Mesothelial cell of epicardium (in vitro differentiated cells): ENCODE data around the gene TMEM161A. TPM values are rescaled to one million over a fixed set of nuclear protein-coding genes. Genes with fewer than 3 reads are reported as not detected.

Source experiments
- DNase-seq, 2 experiments: peaks; one replicate each; pipeline ENCODE4 v3.0.0; 2021; ENCODE audit warnings: low spot score in 2 of 2; ENCODE audit not compliant: unreplicated experiment in 2 of 2
- H3K27ac Mint-ChIP-seq: 2 replicates; pipeline ENCODE4 v1.8.0; 2021; ENCODE audit warnings: mixed read lengths
- H3K27me3 Mint-ChIP-seq: 2 replicates; pipeline ENCODE4 v1.8.0; 2021; ENCODE audit warnings: low read depth, mixed read lengths
- H3K36me3 Mint-ChIP-seq: 2 replicates; pipeline ENCODE4 v1.8.0; 2021; ENCODE audit warnings: mixed read lengths
- H3K4me1 Mint-ChIP-seq: 2 replicates; pipeline ENCODE4 v1.8.0; 2021; ENCODE audit warnings: mixed read lengths
- H3K4me3 Mint-ChIP-seq: 2 replicates; pipeline ENCODE4 v1.8.0; 2021; ENCODE audit warnings: mild to moderate bottlenecking, moderate library complexity, mixed read lengths
- H3K9me3 Mint-ChIP-seq: 2 replicates; pipeline ENCODE4 v1.8.0; 2021; ENCODE audit warnings: mixed read lengths
- CTCF ChIP-seq: fragments of 200-600 bp; sonication (generic); IDR thresholded peaks from one replicate; pipeline ENCODE4 v1.5.0; 2021; ENCODE audit warnings: antibody characterized with exemption; ENCODE audit not compliant: unreplicated experiment
- total RNA-seq: library from RNA; stranded (reverse); gene quantifications from 3 replicates; pipeline ENCODE4 v1.2.1, GENCODE V29; 2021

The TMEM161A gene
- total RNA-seq, 1 donor from 2014 or later, result 45.5 TPM

- peaks cover 4% of the 10 kb centered on the region for H3K36me3 Mint-ChIP-seq
- no peak overlapping the region for H3K27ac Mint-ChIP-seq
- peaks cover 1% of the 10 kb centered on the region for H3K4me1 Mint-ChIP-seq
- H3K27me3 Mint-ChIP-seq, result no peaks in the 10 kb centered on the region
- TF ChIP-seq CTCF, result no peak
- no peak for DNase-seq
- H3K4me3 Mint-ChIP-seq, result no peak overlapping the region
- no peaks in the 10 kb centered on the region for H3K9me3 Mint-ChIP-seq
Measured at GRCh38 chr19:19071897-19072296, 66.4 kb downstream of the TMEM161A start.

Other genes with a start within 250 kb of the TMEM161A start
- 8.5 to 9.4 TPM (median 8.8 TPM) in 3 replicates for gene CERS1, start 242.3 kb downstream of the TMEM161A start, total RNA-seq
- 161 to 174 TPM (median 163 TPM) in 3 replicates for gene COPE, start 219.1 kb downstream of the TMEM161A start, total RNA-seq
- 41.3 to 46.1 TPM (median 45.6 TPM) in 3 replicates for gene DDX49, start 218.8 kb downstream of the TMEM161A start, total RNA-seq
- 53.7 to 60.4 TPM (median 56.3 TPM) in 3 replicates for gene HOMER3, start 197.3 kb downstream of the TMEM161A start, total RNA-seq
- gene SUGP2, start 105.0 kb downstream of the TMEM161A start, total RNA-seq, result 137 to 152 TPM (median 140 TPM) in 3 replicates
- gene ARMC6, start 104.9 kb downstream of the TMEM161A start, total RNA-seq, result 25.5 to 28.2 TPM (median 25.8 TPM) in 3 replicates
- 21.2 to 22.1 TPM (median 21.2 TPM) in 3 replicates for gene SLC25A42, start 74.5 kb downstream of the TMEM161A start, total RNA-seq
- 1.4 to 2.9 TPM (median 2.8 TPM) in 3 replicates for gene MEF2B, start 31.8 kb upstream of the TMEM161A start, total RNA-seq
- 26.4 to 28.4 TPM (median 26.7 TPM) in 3 replicates for gene BORCS8, start 53.7 kb upstream of the TMEM161A start, total RNA-seq
- 90.4 to 93.6 TPM (median 92.0 TPM) in 3 replicates for gene RFXANK, start 53.8 kb upstream of the TMEM161A start, total RNA-seq
- 9.4 to 11.8 TPM (median 10.1 TPM) in 3 replicates for gene NR2C2AP, start 64.9 kb upstream of the TMEM161A start, total RNA-seq
- 0.02 to 0.29 TPM (median 0.07 TPM) in 3 replicates for gene NCAN, start 73.5 kb upstream of the TMEM161A start, total RNA-seq
- 3.5 to 5.7 TPM (median 4.0 TPM) in 3 replicates for gene TM6SF2, start 134.8 kb upstream of the TMEM161A start, total RNA-seq
- gene SUGP1, start 182.0 kb upstream of the TMEM161A start, total RNA-seq, result 70.2 to 77.2 TPM (median 74.9 TPM) in 3 replicates
- gene MAU2, start 182.4 kb upstream of the TMEM161A start, total RNA-seq, result 93.0 to 107 TPM (median 94.7 TPM) in 3 replicates